Ascending aorta (tissue), 2 donors: Measurements from ENCODE around the gene MAP3K5. TPM values are rescaled to one million over a fixed set of nuclear protein-coding genes. Genes with fewer than 3 reads are reported as not detected.
A peak's percentile ranks its signal among the peaks of the same experiment; 100 is the strongest.

Source experiments
- DNase-seq, 2 donors: peaks; one replicate each; pipeline ENCODE4 v3.0.0-alpha.2; 2019; ENCODE audit warnings: low spot score in 2 of 2
- H3K27ac ChIP-seq, 2 donors: fragments of 200-600 bp; sonication (generic); one replicate each; pipeline ENCODE4 v1.5.1; 2016 to 2017; ENCODE audit warnings: mild to moderate bottlenecking in 1 of 2
- H3K27me3 ChIP-seq: fragments of 200-600 bp; sonication (generic); one replicate; pipeline ENCODE4 v1.5.1; 2017
- H3K36me3 ChIP-seq, 2 donors: fragments of 200-600 bp; sonication (generic); one replicate each; pipeline ENCODE4 v1.5.1; 2016
- H3K4me1 ChIP-seq, 2 donors: fragments of 200-600 bp; sonication (generic); one replicate each; pipeline ENCODE4 v1.5.1; 2016 to 2017; ENCODE audit warnings: mild to moderate bottlenecking in 1 of 2
- H3K4me3 ChIP-seq, 2 donors: fragments of 200-600 bp; sonication (generic); one replicate each; pipeline ENCODE4 v1.5.1; 2016 to 2017; ENCODE audit warnings: mild to moderate bottlenecking in 1 of 2
- H3K9me3 ChIP-seq, 2 donors: fragments of 200-600 bp; sonication (generic); one replicate each; pipeline ENCODE4 v1.5.1; 2016
- intact Hi-C: fragments of 100-400 bp; cut with DNase I; formaldehyde crosslinking; loops from one replicate; pipeline ENCODE4 v1.15.1; 2023
- total RNA-seq: library from RNA; depleted of rRNA; stranded (reverse); fragments of >200 nt; gene quantifications from one replicate; pipeline ENCODE4 v1.1.0, GENCODE V29; 2016
- TF ChIP-seq, protein P1 (sequence below), 3 experiments: fragments of 200-600 bp in 2 of 3; fragments of 450-650 bp in 1 of 3; sonication (generic) in 2 of 3; IDR thresholded peaks; one replicate each; pipeline ENCODE4 v1.5.1; 2016 to 2019; ENCODE audit warnings: antibody characterized with exemption in 3 of 3, mild to moderate bottlenecking in 1 of 3, moderate library complexity in 1 of 3

MAP3K5 gene
- total RNA-seq, 1 donor from 2014 or later, result 40.9 TPM

DNA sequence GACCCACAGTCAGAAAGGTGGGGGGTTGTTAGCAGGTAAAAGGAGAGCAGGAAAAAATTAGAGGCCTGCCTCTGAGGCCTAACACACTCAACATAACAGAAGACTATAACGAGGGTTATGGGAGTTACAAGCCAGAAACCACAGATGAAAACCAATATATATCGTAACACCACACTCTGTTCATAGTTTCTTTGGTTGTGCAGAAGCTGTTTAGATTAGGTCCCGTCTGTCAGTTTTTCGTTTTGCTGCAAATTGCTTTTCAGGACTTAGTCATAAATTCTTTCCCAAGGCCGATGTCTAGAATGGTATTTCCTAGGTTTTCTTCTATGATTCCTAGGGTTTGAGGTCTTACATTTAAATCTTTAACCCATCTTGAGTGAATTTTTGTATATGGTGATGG, 3.7 kb upstream of the MAP3K5 start:
- H3K36me3 ChIP-seq, result no peaks in the 10 kb centered on the region
- H3K4me1 ChIP-seq, result peaks cover 0 to 6% of the 10 kb centered on the region in 2 donors
- H3K27ac ChIP-seq, result no peak overlapping the region
- TF ChIP-seq, protein P1, sequence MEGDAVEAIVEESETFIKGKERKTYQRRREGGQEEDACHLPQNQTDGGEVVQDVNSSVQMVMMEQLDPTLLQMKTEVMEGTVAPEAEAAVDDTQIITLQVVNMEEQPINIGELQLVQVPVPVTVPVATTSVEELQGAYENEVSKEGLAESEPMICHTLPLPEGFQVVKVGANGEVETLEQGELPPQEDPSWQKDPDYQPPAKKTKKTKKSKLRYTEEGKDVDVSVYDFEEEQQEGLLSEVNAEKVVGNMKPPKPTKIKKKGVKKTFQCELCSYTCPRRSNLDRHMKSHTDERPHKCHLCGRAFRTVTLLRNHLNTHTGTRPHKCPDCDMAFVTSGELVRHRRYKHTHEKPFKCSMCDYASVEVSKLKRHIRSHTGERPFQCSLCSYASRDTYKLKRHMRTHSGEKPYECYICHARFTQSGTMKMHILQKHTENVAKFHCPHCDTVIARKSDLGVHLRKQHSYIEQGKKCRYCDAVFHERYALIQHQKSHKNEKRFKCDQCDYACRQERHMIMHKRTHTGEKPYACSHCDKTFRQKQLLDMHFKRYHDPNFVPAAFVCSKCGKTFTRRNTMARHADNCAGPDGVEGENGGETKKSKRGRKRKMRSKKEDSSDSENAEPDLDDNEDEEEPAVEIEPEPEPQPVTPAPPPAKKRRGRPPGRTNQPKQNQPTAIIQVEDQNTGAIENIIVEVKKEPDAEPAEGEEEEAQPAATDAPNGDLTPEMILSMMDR (IDR thresholded peaks at IDR 0.05), result no peak
- DNase-seq, result no peak
- no peaks in the 10 kb centered on the region for H3K9me3 ChIP-seq
- no peaks in the 10 kb centered on the region for H3K27me3 ChIP-seq
- intact Hi-C loops, result loop anchor here (10.0 kb wide), 1 partner anchor 511 kb away; the partner anchor contains the start of gene BCLAF1
- H3K4me3 ChIP-seq, result no peak overlapping the region

DNA sequence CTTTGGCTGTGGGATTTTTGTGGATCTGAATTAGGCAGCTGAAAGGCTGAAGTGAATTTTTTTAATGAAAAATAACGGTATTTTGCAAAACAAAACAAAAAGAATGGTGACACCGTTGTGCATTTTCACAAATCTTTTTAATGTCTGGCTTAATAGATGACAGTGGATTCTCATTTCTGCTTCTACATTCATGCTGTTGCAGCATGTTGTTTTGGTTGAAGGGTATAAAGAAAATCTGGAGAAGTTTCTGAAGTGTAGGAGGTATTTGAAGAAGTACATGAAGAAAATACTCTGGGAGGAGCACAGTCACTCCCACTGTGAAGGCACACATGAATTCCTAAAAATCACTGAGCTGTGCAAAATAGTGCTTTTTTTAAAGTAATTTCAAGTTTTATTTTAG, 3.1 kb upstream of the MAP3K5 start:
- H3K27me3 ChIP-seq, result no peaks in the 10 kb centered on the region
- DNase-seq, result no peak
- intact Hi-C loops, result loop anchor here (10.0 kb wide), 1 partner anchor 511 kb away; the partner anchor contains the start of gene BCLAF1
- H3K4me3 ChIP-seq, result no peak overlapping the region
- H3K36me3 ChIP-seq, result no peaks in the 10 kb centered on the region
- no peak overlapping the region for H3K27ac ChIP-seq
- peaks cover 0 to 6% of the 10 kb centered on the region in 2 donors for H3K4me1 ChIP-seq
- TF ChIP-seq, protein P1 (IDR thresholded peaks at IDR 0.05), result no peak
- H3K9me3 ChIP-seq, result no peaks in the 10 kb centered on the region

DNA sequence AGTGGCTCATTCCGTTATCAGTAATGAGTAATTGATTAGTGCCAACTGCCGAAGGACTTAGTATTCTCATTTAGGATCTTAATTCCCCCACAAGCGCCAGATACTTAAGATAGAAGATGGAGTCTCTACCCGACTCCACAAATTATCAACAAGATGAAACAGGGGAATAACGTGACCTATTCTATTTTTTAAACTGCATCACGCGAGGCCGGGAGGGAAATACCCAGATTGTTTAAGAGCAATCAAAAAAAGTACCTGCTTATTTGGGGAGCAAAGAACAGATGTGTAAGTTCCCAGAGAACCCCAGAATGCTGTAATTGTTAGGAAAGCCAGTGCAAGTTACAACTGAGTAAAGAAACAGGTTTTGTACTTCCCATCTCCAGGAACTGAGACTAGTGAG, 1.1 kb upstream of the MAP3K5 start:
- Histone ChIP-seq H3K36me3 (no peaks in the 10 kb centered on the region), H3K4me1 (peaks cover 3 to 13% of the 10 kb centered on the region in 2 donors), H3K27me3 (no peaks in the 10 kb centered on the region), H3K9me3 (no peaks in the 10 kb centered on the region), H3K4me3 (peak overlapping the region; percentile 74 to 81), H3K27ac (peak overlapping the region; percentile 98 to 99)
- intact Hi-C loops, result loop anchor here (2.0 to 10.0 kb wide), 5 partner anchors 36 to 509 kb away; partner anchors contain the start of gene BCLAF1
- DNase-seq, result no peak
- TF ChIP-seq, protein P1 (IDR thresholded peaks at IDR 0.05), result no peak

DNA sequence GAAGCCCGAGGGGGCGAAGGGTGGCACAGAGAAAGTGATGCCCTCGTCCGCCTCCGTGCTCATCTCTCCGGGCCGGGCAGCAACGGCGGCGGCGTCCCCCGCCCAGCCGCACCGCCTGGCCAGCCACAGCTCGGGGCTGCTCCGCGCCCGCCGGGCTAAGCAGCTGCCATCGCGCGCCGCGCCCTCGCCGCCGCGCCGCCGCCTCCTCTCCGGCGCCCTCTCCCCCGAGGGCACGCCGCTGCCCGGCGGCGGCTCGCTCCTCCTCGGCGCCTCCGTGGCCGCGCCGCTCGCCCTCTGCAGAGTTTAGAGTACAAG, 225 bp downstream of the MAP3K5 start:
- no peak for DNase-seq
- no peaks in the 10 kb centered on the region for H3K36me3 ChIP-seq
- H3K9me3 ChIP-seq, result no peaks in the 10 kb centered on the region
- TF ChIP-seq, protein P1 (IDR thresholded peaks at IDR 0.05), result no peak
- peak overlapping the region; percentile 93 to 99 for H3K27ac ChIP-seq
- intact Hi-C loops, result loop anchor here (1.0 to 10.0 kb wide), 9 partner anchors 30 to 507 kb away; partner anchors contain the start of genes BCLAF1 and PEX7
- no peaks in the 10 kb centered on the region for H3K27me3 ChIP-seq
- peaks cover 6 to 22% of the 10 kb centered on the region in 2 donors for H3K4me1 ChIP-seq
- peak overlapping the region; percentile 74 to 81 for H3K4me3 ChIP-seq

DNA sequence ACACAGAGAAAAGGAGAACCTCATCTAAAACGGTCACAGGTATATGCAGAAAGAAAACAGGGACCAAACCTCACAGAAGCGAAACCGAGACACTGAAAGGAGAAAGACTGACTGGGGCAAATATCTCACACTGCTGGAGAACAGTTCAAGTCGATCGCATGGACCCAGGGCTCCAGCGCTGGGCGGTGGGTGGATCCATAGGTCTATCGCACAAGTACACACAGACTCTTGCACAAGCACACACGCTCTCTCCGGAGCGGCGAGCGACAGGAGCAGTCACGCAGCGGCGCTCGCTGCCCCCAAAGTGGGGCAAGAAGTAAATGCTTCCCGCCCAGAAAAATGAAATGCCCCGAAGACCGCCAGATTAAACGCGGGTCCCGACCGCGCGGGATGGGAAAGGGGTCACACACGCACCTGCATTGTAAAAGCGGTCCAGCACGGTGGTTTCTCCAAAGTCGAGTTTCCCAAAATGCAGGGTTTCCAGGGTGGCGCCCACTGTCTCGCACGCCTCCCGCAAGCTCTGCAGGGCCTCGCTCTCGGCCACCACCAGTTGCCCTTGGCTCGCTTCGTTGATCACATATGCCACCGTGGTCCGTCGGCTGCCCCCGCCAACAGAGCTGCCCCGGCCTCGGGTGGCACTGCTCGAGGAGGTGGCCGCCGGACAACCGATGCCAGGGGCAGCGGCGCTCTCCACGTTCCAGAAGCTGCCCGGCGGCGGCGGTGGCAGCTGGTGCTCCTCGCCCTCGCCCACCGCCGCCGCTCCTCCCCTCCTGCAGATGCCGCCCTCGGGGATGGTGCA, 782 bp downstream of the MAP3K5 start:
- DNase-seq, result peak; percentile 45 to 91
- no peaks in the 10 kb centered on the region for H3K27me3 ChIP-seq
- no peaks in the 10 kb centered on the region for H3K9me3 ChIP-seq
- intact Hi-C loops, result loop anchor here (1.0 to 10.0 kb wide), 9 partner anchors 31 to 507 kb away; partner anchors contain the start of genes BCLAF1 and PEX7
- peak overlapping the region; percentile 74 to 81 for H3K4me3 ChIP-seq
- H3K36me3 ChIP-seq, result no peaks in the 10 kb centered on the region
- TF ChIP-seq, protein P1 (IDR thresholded peaks at IDR 0.05), result peak in 1 of 3 experiments; percentile 4
- peaks cover 6 to 26% of the 10 kb centered on the region in 2 donors for H3K4me1 ChIP-seq
- H3K27ac ChIP-seq, result peak overlapping the region; percentile 93 to 99
